HEK293T (cell line): ENCODE measurements around the gene STARD13.

ENCODE experiments used
- ARNT ChIP-seq: fragments of 450-650 bp; IDR thresholded peaks from 2 replicates; pipeline ENCODE4 v1.6.1; 2017; ENCODE audit warnings: mild to moderate bottlenecking
- BHLHE40 ChIP-seq: fragments of 450-650 bp; IDR thresholded peaks from 2 replicates; pipeline ENCODE4 v1.6.1; 2016; ENCODE audit warnings: mild to moderate bottlenecking, moderate library complexity, borderline replicate concordance
- CTBP1 ChIP-seq: fragments of 450-650 bp; IDR thresholded peaks from 2 replicates; pipeline ENCODE4 v1.6.1; 2016; ENCODE audit warnings: borderline replicate concordance
- ELF4 ChIP-seq: fragments of 450-650 bp; IDR thresholded peaks from 2 replicates; pipeline ENCODE4 v1.6.1; 2017; ENCODE audit warnings: antibody characterized with exemption
- FOXA1 ChIP-seq: fragments of 450-650 bp; IDR thresholded peaks from 2 replicates; pipeline ENCODE4 v1.6.1; 2016; ENCODE audit warnings: mild to moderate bottlenecking
- FOXM1 ChIP-seq: fragments of 450-650 bp; IDR thresholded peaks from 2 replicates; pipeline ENCODE4 v1.6.1; 2017; ENCODE audit warnings: mild to moderate bottlenecking, borderline replicate concordance
- L3MBTL2 ChIP-seq: fragments of 450-650 bp; conservative IDR thresholded peaks from 2 replicates; pipeline ENCODE4 v1.6.1; 2016; ENCODE audit warnings: mild to moderate bottlenecking
- LEF1 ChIP-seq: fragments of 450-650 bp; IDR thresholded peaks from 2 replicates; pipeline ENCODE4 v1.6.1; 2017; ENCODE audit warnings: mild to moderate bottlenecking, borderline replicate concordance
- NFRKB ChIP-seq: fragments of 450-650 bp; IDR thresholded peaks from 2 replicates; pipeline ENCODE4 v1.6.1; 2016; ENCODE audit warnings: mild to moderate bottlenecking, moderate library complexity
- PKNOX1 ChIP-seq: fragments of 450-650 bp; IDR thresholded peaks from 2 replicates; pipeline ENCODE4 v1.6.1; 2016
- SP1 ChIP-seq: fragments of 450-650 bp; IDR thresholded peaks from 2 replicates; pipeline ENCODE4 v1.6.1; 2017
- SUZ12 ChIP-seq: fragments of 450-650 bp; IDR thresholded peaks from 2 replicates; pipeline ENCODE4 v1.6.1; 2016; ENCODE audit warnings: mild to moderate bottlenecking
- ZNF384 ChIP-seq: fragments of 450-650 bp; IDR thresholded peaks from 2 replicates; pipeline ENCODE4 v1.6.1; 2016

GRCh38 chr13:33179463-33179862 lies 106.1 kb downstream of the STARD13 start:
- TF ChIP-seq SP1 (no peak), SUZ12 (no peak), NFRKB (no peak), LEF1 (no peak), PKNOX1 (no peak), CTBP1 (no peak), L3MBTL2 (no peak), FOXM1 (no peak), ARNT (no peak), BHLHE40 (no peak), ZNF384 (no peak), FOXA1 (no peak), ELF4 (no peak)
